Thyroid gland (tissue), 4 donors: ENCODE results near the gene WDTC1. TPM values are rescaled to one million over a fixed set of nuclear protein-coding genes. Genes with fewer than 3 reads are reported as not detected.
"Not testable (repeated sequence)": the region's sequence is repeated elsewhere in the genome, so short reads cannot be mapped to it uniquely, and the experiment has no call there.

Experiments used
- DNase-seq, 2 donors: peaks; one replicate each; pipeline ENCODE4 v3.0.0-alpha.2; 2019
- H3K27ac ChIP-seq, 3 donors: fragments of 200-600 bp; sonication (generic); 1 replicate in 2 of 3; 2 replicates in 1 of 3; pipeline ENCODE4 v1.5.1; 2016 to 2019; ENCODE audit warnings: mild to moderate bottlenecking in 1 of 3, moderate library complexity in 1 of 3
- H3K27me3 ChIP-seq: fragments of 200-600 bp; sonication (generic); one replicate; pipeline ENCODE4 v1.5.1; 2019
- H3K36me3 ChIP-seq, 2 donors: fragments of 200-600 bp; sonication (generic); one replicate each; pipeline ENCODE4 v1.5.1; 2016 to 2019
- H3K4me1 ChIP-seq, 2 donors: fragments of 200-600 bp; sonication (generic); one replicate each; pipeline ENCODE4 v1.5.1; 2017 to 2019
- H3K4me3 ChIP-seq, 3 donors: fragments of 200-600 bp; sonication (generic); replicated peaks in 1 of 3; 1 replicate in 2 of 3; 2 replicates in 1 of 3; pipeline ENCODE4 v1.5.1; 2016; ENCODE audit warnings: mild to moderate bottlenecking in 1 of 3
- H3K9me3 ChIP-seq: fragments of 200-600 bp; sonication (generic); one replicate; pipeline ENCODE4 v1.5.1; 2017
- CTCF ChIP-seq, 6 experiments: fragments of 200-600 bp in 3 of 6; fragments of 450-650 bp in 3 of 6; sonication (generic) in 3 of 6; IDR thresholded peaks; one replicate each; pipeline ENCODE4 v1.5.1; 2016 to 2019; ENCODE audit warnings: antibody characterized with exemption in 6 of 6, mild to moderate bottlenecking in 2 of 6, inconsistent platforms in 1 of 6, moderate library complexity in 1 of 6
- POLR2A ChIP-seq, 2 donors: fragments of 450-650 bp; IDR thresholded peaks; one replicate each; pipeline ENCODE4 v1.6.1; 2017; ENCODE audit warnings: antibody characterized with exemption in 2 of 2, mild to moderate bottlenecking in 2 of 2, moderate library complexity in 1 of 2
- WGBS, 2 donors: methylation state at CpG; one replicate each; pipeline ENCODE4 v1.1.5; 2017; 5-methylcytosine and 5-hydroxymethylcytosine counted together
- intact Hi-C: fragments of 100-400 bp; cut with DNase I; formaldehyde crosslinking; loops from one replicate; pipeline ENCODE4 v1.15.1; 2023
- total RNA-seq, 4 donors: library from RNA; depleted of rRNA; stranded (reverse); fragments of >200 nt; gene quantifications; one replicate each; pipeline ENCODE4 v1.2.3, GENCODE V29; 2016

WDTC1 gene
- total RNA-seq, 4 donors from 2014 or later: 46.1 to 66.6 (median 48.1) TPM

GRCh38 chr1:27235827-27236226 lies 1.4 kb downstream of the WDTC1 start:
- Histone ChIP-seq H3K27me3 (no peaks in the 10 kb centered on the region), H3K36me3 (no peaks in the 10 kb centered on the region), H3K9me3 (no peaks in the 10 kb centered on the region), H3K4me3 (peak overlapping the region in 1 of 3 donors; percentile 99), H3K27ac (peak overlapping the region in 2 of 3 donors; percentile 18 to 87), H3K4me1 (peaks cover 22% of the 10 kb centered on the region in 2 donors)
- intact Hi-C loops: loop anchor here (10.0 kb wide), 1 partner anchor 81 kb away; the partner anchor contains the start of gene SLC9A1
- 21 to 22% methylated on average over 7 of the region's 7 CpGs for WGBS, 2 donors
- DNase-seq: no peak
- TF ChIP-seq CTCF (IDR thresholded peaks at IDR 0.05) (no peak), POLR2A (IDR thresholded peaks at IDR 0.05) (no peak)

GRCh38 chr1:27237112-27237511 lies 2.7 kb downstream of the WDTC1 start:
- Histone ChIP-seq H3K27ac (no peak overlapping the region), H3K27me3 (no peaks in the 10 kb centered on the region), H3K36me3 (no peaks in the 10 kb centered on the region), H3K4me3 (no peak overlapping the region), H3K9me3 (no peaks in the 10 kb centered on the region), H3K4me1 (peaks cover 22% of the 10 kb centered on the region in 2 donors)
- TF ChIP-seq CTCF (IDR thresholded peaks at IDR 0.05) (no peak), POLR2A (IDR thresholded peaks at IDR 0.05) (no peak)
- intact Hi-C loops: loop anchor here (10.0 kb wide), 1 partner anchor 82 kb away; the partner anchor contains the start of gene SLC9A1
- 69 to 75% methylated on average over 4 of the region's 4 CpGs for WGBS, 2 donors
- DNase-seq: no peak

GRCh38 chr1:27238032-27238431 lies 3.6 kb downstream of the WDTC1 start:
- H3K27ac ChIP-seq: no peak overlapping the region
- H3K4me3 ChIP-seq: no peak overlapping the region
- H3K4me1 ChIP-seq: peaks cover 22% of the 10 kb centered on the region in 2 donors
- H3K9me3 ChIP-seq: no peaks in the 10 kb centered on the region
- no peak for DNase-seq
- intact Hi-C loops: loop anchor here (10.0 kb wide), 1 partner anchor 83 kb away; the partner anchor contains the start of gene SLC9A1
- no peaks in the 10 kb centered on the region for H3K36me3 ChIP-seq
- H3K27me3 ChIP-seq: no peaks in the 10 kb centered on the region
- no peak for TF ChIP-seq POLR2A (IDR thresholded peaks at IDR 0.05)
- no peak for TF ChIP-seq CTCF (IDR thresholded peaks at IDR 0.05)

- Histone ChIP-seq H3K27me3 (no peaks in the 10 kb centered on the region), H3K36me3 (no peaks in the 10 kb centered on the region), H3K4me3 (no peak overlapping the region), H3K9me3 (no peaks in the 10 kb centered on the region), H3K27ac (no peak overlapping the region), H3K4me1 (peaks cover 6 to 9% of the 10 kb centered on the region in 2 donors)
- WGBS, 2 donors: 92 to 97% methylated on average over 4 of the region's 4 CpGs
- intact Hi-C loops: no loop called here
- TF ChIP-seq CTCF (IDR thresholded peaks at IDR 0.05) (no peak), POLR2A (IDR thresholded peaks at IDR 0.05) (no peak)
- no peak for DNase-seq
These were observed 7.2 kb downstream of the WDTC1 start for GRCh38 chr1:27241677-27242076.

GRCh38 chr1:27243665-27244064 lies 9.2 kb downstream of the WDTC1 start:
- H3K27me3 ChIP-seq, H3K27ac ChIP-seq, intact Hi-C loops, H3K4me1 ChIP-seq, DNase-seq, H3K36me3 ChIP-seq, H3K9me3 ChIP-seq, H3K4me3 ChIP-seq: not testable (repeated sequence)
- 96% methylated on average over 5 of the region's 5 CpGs for WGBS, 2 donors

- intact Hi-C loops: no loop called here
- DNase-seq: no peak
- TF ChIP-seq POLR2A (IDR thresholded peaks at IDR 0.05) (no peak), CTCF (IDR thresholded peaks at IDR 0.05) (no peak)
- 94 to 100% methylated on average over 1 of the region's 1 CpG for WGBS, 2 donors
- Histone ChIP-seq H3K27ac (no peak overlapping the region), H3K4me1 (peaks cover 0 to 4% of the 10 kb centered on the region in 2 donors), H3K36me3 (no peaks in the 10 kb centered on the region), H3K4me3 (no peak overlapping the region), H3K27me3 (no peaks in the 10 kb centered on the region), H3K9me3 (no peaks in the 10 kb centered on the region)
These were observed 11.8 kb downstream of the WDTC1 start for GRCh38 chr1:27246194-27246593.
